WI38 (cell line): ENCODE measurements around the gene WFIKKN1.

Source experiments
- H3K4me3 ChIP-seq: 2 replicates; pipeline ENCODE4 v1.5.1; 2011; ENCODE audit warnings: low read depth, mild to moderate bottlenecking, control low read depth, low read length
- TF ChIP-seq, protein P1 (sequence below): IDR thresholded peaks from 2 replicates; pipeline ENCODE4 v1.5.1; 2012; ENCODE audit warnings: low read depth, mild to moderate bottlenecking, control low read depth, low read length

The WFIKKN1 gene

DNA sequence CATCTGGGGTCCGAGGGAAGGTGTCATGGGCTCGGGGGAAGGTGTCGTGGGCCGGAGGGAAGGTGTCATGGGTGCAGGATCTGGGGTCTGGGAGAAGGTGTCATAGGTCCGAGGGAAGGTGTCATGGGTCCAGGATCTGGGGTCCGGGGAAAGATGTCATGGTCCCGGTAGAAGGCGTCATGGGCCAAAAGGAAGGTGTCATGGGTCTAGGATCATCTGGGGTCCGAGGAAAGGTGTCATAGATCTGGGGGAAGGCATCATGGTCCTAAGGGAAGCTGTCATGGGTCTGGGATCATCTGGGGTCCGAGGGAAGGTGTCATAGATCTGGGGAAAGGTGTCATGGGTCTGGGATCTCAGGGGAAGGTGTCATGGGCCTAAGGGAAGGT, 40.0 kb upstream of the WFIKKN1 start:
- TF ChIP-seq, protein P1, sequence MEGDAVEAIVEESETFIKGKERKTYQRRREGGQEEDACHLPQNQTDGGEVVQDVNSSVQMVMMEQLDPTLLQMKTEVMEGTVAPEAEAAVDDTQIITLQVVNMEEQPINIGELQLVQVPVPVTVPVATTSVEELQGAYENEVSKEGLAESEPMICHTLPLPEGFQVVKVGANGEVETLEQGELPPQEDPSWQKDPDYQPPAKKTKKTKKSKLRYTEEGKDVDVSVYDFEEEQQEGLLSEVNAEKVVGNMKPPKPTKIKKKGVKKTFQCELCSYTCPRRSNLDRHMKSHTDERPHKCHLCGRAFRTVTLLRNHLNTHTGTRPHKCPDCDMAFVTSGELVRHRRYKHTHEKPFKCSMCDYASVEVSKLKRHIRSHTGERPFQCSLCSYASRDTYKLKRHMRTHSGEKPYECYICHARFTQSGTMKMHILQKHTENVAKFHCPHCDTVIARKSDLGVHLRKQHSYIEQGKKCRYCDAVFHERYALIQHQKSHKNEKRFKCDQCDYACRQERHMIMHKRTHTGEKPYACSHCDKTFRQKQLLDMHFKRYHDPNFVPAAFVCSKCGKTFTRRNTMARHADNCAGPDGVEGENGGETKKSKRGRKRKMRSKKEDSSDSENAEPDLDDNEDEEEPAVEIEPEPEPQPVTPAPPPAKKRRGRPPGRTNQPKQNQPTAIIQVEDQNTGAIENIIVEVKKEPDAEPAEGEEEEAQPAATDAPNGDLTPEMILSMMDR: no peak
- peak overlapping the region; percentile 87 for H3K4me3 ChIP-seq

DNA sequence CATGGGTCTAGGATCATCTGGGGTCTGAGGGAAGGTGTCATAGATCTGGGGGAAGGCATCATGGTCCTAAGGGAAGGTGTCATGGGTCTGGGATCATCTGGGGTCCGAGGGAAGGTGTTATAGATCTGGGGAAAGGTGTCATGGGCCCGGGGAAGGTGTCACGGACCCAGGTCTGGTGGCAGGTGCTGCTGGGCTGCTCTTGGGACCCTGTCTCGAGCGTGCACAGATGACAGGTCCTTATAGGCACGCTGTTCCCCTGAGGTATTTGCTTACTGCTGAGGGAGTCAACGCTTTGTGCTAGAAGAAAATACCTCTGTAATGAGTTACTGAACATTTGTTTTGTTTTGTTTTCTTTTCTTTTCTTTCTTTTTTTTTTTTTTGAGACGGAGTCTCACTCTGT, 39.6 kb upstream of the WFIKKN1 start:
- peak overlapping the region; percentile 87 for H3K4me3 ChIP-seq

DNA sequence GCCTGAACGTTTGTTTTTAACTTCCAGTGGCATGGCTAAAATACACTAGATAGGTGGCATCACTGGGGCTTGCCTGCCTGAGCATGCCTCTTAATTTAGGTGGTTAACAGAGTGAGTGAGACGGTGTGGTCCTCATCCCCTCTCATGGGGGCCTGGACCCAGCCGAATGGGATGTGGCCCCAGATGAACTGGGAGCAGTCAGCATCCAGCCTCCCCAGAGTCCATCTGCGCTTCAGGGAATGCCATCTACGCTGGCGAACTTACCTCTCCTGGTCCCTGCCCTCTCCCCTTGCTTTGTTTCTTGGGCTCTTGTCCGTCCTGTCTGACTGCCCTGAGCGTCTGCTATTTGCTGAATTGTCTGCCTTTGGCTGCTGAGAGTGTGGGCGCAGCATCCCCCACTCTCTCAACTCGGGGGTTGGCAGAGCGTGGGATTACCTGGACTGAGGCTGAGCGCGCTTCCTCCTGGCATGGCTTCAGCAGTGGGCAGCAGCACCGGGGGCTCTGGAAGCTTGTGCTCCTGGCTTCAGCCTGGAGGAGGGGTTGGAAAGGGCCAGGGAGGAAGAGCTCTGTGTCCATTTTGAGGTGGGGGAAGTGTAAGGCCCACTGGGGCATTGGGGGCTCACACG, 38.8 kb upstream of the WFIKKN1 start:
- TF ChIP-seq, protein P1: no peak
- no peak overlapping the region for H3K4me3 ChIP-seq

More for the DNA sequence above, 39.6 kb upstream of the WFIKKN1 start:
- TF ChIP-seq, protein P1: no peak

DNA sequence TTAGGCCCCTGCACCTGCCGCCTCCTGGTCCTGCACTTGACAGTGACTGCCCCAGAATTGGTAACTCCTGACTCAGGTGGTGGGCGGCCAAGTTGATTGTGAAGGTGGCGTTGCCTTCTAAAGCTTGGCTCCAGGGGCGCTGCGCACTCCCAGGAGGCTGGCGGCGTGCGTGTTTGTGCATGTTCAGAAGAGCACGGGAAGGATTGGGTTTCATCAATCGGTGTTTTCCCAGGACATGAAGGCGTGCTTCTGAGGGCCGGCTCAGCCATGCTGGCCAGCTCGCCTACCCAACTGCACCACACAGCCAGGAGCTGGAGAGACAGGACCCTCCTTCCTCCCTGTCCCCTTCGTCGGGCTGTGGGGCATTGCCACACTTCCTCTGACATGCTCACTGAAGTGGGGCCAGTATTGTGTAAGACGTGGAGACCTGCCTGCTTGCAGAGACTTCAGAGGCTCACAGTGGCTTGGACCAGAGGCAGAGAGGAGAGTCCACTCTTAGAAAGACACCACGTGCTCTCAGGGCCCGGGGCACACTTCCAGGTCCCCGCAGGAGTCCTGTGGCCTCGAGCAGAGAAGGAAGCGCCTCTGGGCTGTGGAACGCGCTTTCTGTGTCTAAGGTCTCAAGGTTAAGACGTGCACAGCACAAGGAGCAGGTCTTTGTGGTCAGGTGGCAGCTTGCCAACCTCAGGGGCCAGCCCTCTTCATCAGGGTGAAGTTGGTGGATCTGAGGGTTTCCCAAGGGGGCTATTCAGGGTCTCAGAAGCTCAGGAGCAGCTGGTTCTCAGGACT, 38.1 kb upstream of the WFIKKN1 start:
- H3K4me3 ChIP-seq: no peak overlapping the region

DNA sequence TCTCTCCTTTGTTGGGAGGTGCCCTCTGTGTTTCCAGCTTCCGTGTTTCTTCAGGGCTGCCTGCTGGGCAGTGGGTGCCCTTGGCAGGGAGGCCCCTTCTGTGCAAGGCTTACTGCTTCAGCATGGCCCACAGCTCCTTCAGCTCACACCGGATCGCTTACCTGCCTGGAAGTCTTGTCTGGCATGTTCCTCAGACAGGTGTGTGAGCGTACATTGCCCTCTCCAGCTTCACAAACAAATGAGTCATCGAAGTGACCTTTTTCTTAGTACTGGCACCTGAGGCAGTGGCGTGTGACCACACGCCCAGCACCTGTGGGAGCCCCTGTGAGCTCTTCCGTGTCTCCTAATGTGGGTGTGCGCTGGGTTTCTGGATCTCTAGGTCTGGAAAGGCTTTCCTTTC, 37.4 kb upstream of the WFIKKN1 start:
- TF ChIP-seq, protein P1: no peak
- H3K4me3 ChIP-seq: no peak overlapping the region

More for the DNA sequence above, 38.1 kb upstream of the WFIKKN1 start:
- TF ChIP-seq, protein P1: no peak

DNA sequence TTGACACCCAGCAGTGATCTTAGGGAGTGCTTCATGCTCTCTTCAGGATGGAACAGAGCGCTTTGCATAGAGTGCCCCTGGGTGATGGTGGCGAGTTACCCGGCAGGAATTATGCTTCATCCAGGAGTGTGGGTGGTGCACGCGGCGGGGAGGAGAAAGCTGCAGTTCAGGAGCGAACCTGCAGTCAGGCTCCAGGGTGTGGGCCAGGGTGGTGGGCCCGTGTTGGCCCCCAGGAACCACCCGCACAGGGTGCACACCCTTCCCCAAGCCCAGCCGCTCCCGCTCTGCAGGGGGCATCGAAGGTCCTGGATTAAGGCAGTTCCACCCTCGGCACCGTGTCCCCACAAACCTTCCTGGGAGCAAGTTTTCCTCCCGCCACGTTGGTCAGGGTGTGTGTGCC, 37.0 kb upstream of the WFIKKN1 start:
- no peak overlapping the region for H3K4me3 ChIP-seq
- TF ChIP-seq, protein P1: no peak

DNA sequence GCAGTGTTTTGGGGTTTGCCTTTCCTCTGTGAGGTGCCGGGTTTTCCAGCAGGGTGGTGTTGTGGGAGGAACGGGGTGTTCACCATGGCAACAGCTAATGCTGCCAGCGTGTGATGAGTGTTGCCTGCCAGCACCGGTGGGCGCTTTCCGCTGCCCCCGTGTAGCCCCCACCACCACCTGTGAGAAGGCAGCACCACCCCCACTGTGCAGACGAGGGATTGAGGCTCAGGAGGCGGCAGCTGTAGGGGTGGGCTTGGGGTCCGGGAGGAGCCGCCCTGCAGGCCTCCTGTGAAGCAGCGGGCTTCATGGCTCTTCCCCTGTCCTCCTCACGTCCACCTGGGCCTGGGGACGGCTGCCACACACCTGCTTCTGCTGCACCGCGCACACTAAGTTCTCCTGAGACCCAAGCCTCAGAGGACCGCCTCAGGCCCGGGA, 35.7 kb upstream of the WFIKKN1 start:
- TF ChIP-seq, protein P1: no peak
- no peak overlapping the region for H3K4me3 ChIP-seq
